Stimulated activated CD8-positive, alpha-beta memory T cell treated with anti-CD3 and anti-CD28 coated beads, Interleukin-4, amount 100 ng/mL, for 24 hours (primary cell): ENCODE data around the gene ZZZ3.
"Not testable (repeated sequence)": the region's sequence is repeated elsewhere in the genome, so short reads cannot be mapped to it uniquely, and the experiment has no call there.

Source experiments
- DNase-seq: peaks from one replicate; pipeline ENCODE4 v3.0.0-alpha.2; 2020; ENCODE audit warnings: low read depth

ZZZ3 gene

GRCh38 chr1:77670330-77670729 is 12.1 kb downstream of the ZZZ3 start:
- DNase-seq, result no peak

GRCh38 chr1:77668924-77669449 is 13.5 kb downstream of the ZZZ3 start:
- no peak for DNase-seq

GRCh38 chr1:77664939-77665516 is 17.4 kb downstream of the ZZZ3 start:
- DNase-seq, result no peak

- DNase-seq, result no peak
Measured at GRCh38 chr1:77661696-77662095, 20.8 kb downstream of the ZZZ3 start.

GRCh38 chr1:77659879-77660593 is 22.4 kb downstream of the ZZZ3 start:
- no peak for DNase-seq

- no peak for DNase-seq
Measured at GRCh38 chr1:77658271-77658670, 24.2 kb downstream of the ZZZ3 start.

- no peak for DNase-seq
Measured at GRCh38 chr1:77655431-77655974, 27.0 kb downstream of the ZZZ3 start.

GRCh38 chr1:77652970-77653516 is 29.4 kb downstream of the ZZZ3 start:
- no peak for DNase-seq

GRCh38 chr1:77652268-77652667 is 30.2 kb downstream of the ZZZ3 start:
- DNase-seq, result no peak

- DNase-seq, result no peak
Measured at GRCh38 chr1:77649127-77649526, 33.3 kb downstream of the ZZZ3 start.

GRCh38 chr1:77646224-77646623 is 36.2 kb downstream of the ZZZ3 start:
- DNase-seq, result not testable (repeated sequence)

- no peak for DNase-seq
Measured at GRCh38 chr1:77643456-77643855, 39.0 kb downstream of the ZZZ3 start.

- DNase-seq, result no peak
Measured at GRCh38 chr1:77642941-77643340, 39.5 kb downstream of the ZZZ3 start.

- DNase-seq, result no peak
Measured at GRCh38 chr1:77642196-77642595, 40.3 kb downstream of the ZZZ3 start.

GRCh38 chr1:77639557-77640069 is 42.8 kb downstream of the ZZZ3 start:
- no peak for DNase-seq

- no peak for DNase-seq
Measured at GRCh38 chr1:77639056-77639455, 43.4 kb downstream of the ZZZ3 start.

- DNase-seq, result no peak
Measured at GRCh38 chr1:77636864-77637263, 45.6 kb downstream of the ZZZ3 start.
